ENCODE results near the gene MFAP4.
"Not testable (repeated sequence)": the region's sequence is repeated elsewhere in the genome, so short reads cannot be mapped to it uniquely, and the experiment has no call there.

The MFAP4 gene

DNA sequence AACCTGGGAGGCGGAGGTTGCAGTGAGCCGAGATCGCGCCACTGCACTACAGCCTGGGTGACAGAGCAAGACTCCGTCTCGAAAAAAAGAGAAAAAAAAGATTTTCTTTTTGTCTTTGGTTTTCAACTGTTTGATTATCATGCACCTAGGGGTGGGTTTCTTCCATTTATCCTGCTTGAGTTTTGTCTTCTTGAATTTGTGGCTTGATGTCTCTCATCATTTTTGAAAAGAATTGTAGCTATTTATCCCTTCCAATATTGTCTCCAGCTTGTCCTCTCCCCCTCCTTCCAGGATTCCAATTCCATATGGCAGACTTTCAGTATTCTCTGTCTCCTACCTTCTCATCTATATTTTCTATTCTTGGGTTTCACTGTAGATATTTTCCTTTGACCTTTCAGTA is 32.2 kb downstream of the MFAP4 start:
- DNase-seq = no peak

- DNase-seq = not testable (repeated sequence)
Observed at GRCh38 chr17:19353401-19353800, 33.6 kb downstream of the MFAP4 start.

GRCh38 chr17:19348806-19349205 is 38.2 kb downstream of the MFAP4 start:
- DNase-seq = no peak

- no peak for DNase-seq
Observed at GRCh38 chr17:19348081-19348650, 38.8 kb downstream of the MFAP4 start.

- DNase-seq = no peak
Observed at GRCh38 chr17:19347323-19348080, 39.5 kb downstream of the MFAP4 start.

GRCh38 chr17:19346351-19347255 is 40.4 kb downstream of the MFAP4 start:
- peak in 21 of 58 donors; percentile 29 to 83 (median 49) for DNase-seq

DNA sequence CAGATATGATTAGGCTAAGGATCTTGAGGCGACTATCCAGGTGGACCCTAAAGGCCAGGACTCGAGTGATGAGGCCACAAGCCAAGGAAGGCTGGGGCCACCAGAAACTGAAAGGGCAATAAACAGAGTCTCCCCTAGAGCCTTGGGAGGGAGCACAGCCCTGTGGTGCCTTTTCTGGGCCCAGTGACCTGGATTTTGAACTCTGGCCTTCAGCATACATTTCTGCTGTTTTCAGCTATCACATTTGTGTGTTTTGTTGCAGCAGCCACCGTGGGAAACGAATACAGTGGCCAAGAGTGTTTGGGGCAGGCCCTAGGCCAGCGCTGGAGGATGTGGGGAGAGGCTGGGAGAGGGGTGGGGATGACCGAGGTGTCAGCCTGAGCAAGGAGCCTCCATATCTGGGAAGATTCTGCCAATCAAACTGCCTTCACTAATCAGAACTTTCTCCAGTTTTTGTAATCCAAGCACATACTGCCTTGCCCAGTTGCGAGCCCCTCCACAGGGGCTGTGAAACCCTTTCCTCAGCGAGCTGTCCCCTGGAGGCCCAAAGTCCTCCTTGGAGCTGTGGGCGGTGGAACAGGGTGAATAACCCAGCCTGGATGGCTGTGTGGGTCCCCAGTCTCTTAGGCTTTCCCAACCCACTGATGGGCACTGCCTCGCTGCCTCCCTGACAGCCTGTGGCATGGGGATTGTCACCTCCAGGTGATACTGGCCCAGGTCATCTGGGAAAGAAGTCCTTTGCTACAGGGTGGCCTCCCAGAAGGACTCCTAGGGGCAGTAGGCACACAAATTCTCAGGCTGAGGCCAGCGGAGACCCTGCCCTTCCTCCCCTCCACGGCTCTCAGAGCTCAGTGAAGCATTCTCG is 41.3 kb downstream of the MFAP4 start:
- DNase-seq = no peak

DNA sequence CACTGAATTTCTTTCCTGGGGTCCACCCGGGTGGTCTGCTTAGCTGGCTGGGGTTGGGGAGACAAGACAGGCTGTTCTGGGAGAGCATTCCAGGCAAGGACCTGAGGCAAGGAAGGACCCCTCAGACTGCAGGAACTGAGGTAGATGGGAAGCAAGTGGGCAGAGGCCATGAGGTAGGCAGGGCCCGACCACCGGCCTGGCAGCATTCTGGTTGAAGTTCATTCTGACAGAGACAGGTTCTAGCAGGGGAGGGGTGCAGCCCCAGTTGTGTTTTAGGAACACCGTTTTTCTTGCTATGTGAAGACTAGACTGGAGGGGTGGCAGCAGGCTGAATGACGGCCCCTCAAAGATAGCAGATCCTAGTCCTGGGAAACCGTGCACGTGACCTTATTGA is 41.9 kb downstream of the MFAP4 start:
- DNase-seq = no peak

- no peak for DNase-seq
Observed at GRCh38 chr17:19344311-19345066, 42.5 kb downstream of the MFAP4 start.

DNA sequence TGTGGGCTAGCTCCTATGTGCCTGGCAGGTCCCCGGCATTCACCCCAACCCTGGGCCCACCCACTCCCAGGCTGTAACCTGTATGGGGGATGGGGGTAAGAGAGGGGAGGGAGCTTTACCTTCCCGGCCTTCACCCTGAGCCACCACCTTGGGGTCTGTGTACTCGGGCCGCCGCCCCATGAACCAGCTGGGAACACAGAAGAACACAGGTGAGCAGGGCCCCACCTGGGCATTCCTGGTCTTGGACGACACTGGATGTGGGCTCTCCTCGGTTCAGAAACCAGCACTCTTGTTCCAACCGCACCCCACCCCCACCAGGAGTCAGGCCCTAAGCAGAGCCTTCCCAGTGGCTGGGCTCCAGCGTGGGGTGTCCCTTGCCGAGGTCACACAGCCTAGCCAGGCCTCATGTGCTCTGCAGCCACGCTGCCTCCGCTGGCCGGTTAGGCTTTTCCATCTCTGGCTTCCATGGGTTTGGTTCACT is 43.3 kb downstream of the MFAP4 start:
- DNase-seq = no peak

DNA sequence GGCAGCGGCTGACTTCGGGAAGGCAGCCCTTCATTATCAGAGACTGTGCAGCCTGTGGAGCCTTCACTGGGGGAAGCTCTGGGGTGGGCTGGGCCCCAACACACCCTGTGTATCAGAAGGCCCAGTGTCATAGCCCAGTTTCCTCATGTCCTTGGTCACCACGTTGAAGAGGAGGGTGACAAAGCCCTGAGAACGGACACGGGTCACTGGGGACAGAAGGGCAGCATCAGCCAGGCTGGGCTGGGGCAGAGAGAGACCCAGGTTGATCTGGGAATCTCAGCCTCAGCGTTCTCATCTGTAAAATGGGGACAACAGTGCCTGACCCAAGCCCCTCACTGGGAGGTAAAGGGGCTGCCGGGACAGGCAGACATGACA is 43.7 kb downstream of the MFAP4 start:
- no peak for DNase-seq

- DNase-seq = no peak
Observed at GRCh38 chr17:19342611-19343255, 44.3 kb downstream of the MFAP4 start.

GRCh38 chr17:19341641-19342610 is 45.1 kb downstream of the MFAP4 start:
- DNase-seq = no peak

GRCh38 chr17:19341211-19341631 is 45.8 kb downstream of the MFAP4 start:
- no peak for DNase-seq

- peak in 2 of 58 donors; percentile 17 to 60 for DNase-seq
Observed at GRCh38 chr17:19339341-19339815, 47.6 kb downstream of the MFAP4 start.

DNA sequence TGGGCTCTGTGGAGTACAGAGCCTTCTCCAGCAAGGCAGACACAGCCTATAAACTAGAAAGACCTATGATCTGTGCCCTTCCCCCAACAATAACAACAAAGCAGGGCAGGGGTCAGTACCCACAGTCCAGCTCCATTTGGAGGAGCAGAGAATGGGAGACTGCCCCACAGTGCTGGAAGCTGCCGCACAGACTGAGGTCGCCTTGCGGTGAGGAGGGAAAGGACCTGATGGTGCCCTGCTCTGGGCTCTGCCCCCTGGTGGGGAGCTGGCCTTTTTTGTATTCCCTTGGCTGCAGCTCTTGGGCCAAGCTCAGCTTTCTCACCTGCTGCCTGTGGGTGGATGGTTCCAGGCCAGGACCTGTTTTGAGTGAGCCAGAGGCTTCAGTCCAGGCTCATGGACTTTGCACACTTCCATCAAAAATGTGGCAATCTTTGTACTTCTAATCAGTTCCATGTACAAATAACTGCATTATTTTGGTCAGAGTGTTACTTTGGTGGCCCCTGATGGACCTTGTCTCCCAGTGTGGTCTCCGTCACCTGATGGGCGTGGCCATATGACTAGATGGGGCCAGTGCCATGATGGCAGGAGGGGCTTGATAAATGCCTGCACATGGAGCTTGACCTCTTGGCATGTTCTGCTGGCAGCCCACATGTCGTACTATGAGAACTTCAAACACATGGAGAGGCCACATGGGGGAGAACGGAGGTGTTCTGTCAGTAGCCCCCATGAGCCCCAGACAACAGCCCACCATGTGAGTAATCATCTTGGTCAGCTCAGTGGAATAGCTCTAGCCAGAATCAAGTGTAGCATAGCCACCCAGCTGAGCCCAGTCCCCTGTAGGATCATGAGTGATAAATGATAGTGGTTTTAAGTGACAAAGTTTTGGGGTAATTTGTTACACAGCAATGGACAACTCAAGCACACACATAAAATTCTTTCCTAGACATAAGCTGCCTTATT is 48.7 kb downstream of the MFAP4 start:
- DNase-seq = peak in 11 of 58 donors; percentile 27 to 51 (median 41)

DNA sequence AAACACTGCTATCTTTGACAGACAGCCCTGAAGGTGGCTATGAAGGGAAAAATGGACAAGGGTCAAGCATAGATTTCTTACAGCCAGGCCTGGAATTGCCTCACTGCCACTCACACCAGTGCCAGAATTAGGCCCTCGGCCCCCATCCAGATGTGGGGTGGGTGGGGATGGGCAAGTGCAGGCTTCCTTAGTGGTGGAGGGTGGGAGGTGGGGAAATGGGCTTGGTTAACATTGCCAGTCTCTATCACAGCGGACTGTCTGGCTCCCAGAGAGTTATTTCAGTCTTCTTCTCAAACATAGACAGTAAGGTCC is 49.3 kb downstream of the MFAP4 start:
- DNase-seq = no peak

All from anterior cingulate cortex (tissue), 58 donors.